GM20000 (cell line): ENCODE data around the gene BTRC.
"Not testable (repeated sequence)": the region's sequence is repeated elsewhere in the genome, so short reads cannot be mapped to it uniquely, and the experiment has no call there.

Experiments
- DNase-seq: peaks from one replicate; pipeline ENCODE4 v3.0.0; 2012; ENCODE audit warnings: low spot score
- CTCF ChIP-seq: IDR thresholded peaks from 2 replicates; pipeline ENCODE4 v1.5.1; 2012; ENCODE audit warnings: mild to moderate bottlenecking, control low read depth; ENCODE audit errors: extremely low read depth, missing control alignments

The BTRC gene

GRCh38 chr10:101380353-101381017, 26.5 kb downstream of the BTRC start:
- DNase-seq = no peak
- no peak for TF ChIP-seq CTCF

- no peak for DNase-seq
Measured at GRCh38 chr10:101385866-101386658, 32.1 kb downstream of the BTRC start.

GRCh38 chr10:101386659-101387259, 32.8 kb downstream of the BTRC start:
- TF ChIP-seq CTCF = no peak
- DNase-seq = no peak

More at GRCh38 chr10:101385866-101386658, 32.1 kb downstream of the BTRC start:
- no peak for TF ChIP-seq CTCF

GRCh38 chr10:101388676-101389276, 34.8 kb downstream of the BTRC start:
- TF ChIP-seq CTCF = no peak
- no peak for DNase-seq

GRCh38 chr10:101389532-101389931, 35.6 kb downstream of the BTRC start:
- not testable (repeated sequence) for DNase-seq

- DNase-seq = no peak
- no peak for TF ChIP-seq CTCF
Measured at GRCh38 chr10:101389986-101390531, 36.1 kb downstream of the BTRC start.

- no peak for DNase-seq
- TF ChIP-seq CTCF = no peak
Measured at GRCh38 chr10:101393378-101393777, 39.4 kb downstream of the BTRC start.
